Coronary artery (tissue), 2 donors: ENCODE data around the gene SH2D1A.

Source experiments
- DNase-seq: peaks from one replicate; pipeline ENCODE4 v3.0.0-alpha.2; 2017; ENCODE audit warnings: low spot score
- H3K27ac ChIP-seq, 2 donors: fragments of 200-600 bp; sonication (generic); one replicate each; pipeline ENCODE4 v1.5.1; 2016 to 2019
- H3K4me3 ChIP-seq: fragments of 200-600 bp; sonication (generic); 2 replicates; pipeline ENCODE4 v1.5.1; 2016; ENCODE audit warnings: mild to moderate bottlenecking, moderate library complexity
- CTCF ChIP-seq: fragments of 200-600 bp; sonication (generic); IDR thresholded peaks from one replicate; pipeline ENCODE4 v1.5.1; 2019; ENCODE audit warnings: antibody characterized with exemption

The SH2D1A gene

GRCh38 chrX:124421898-124422655, 75.7 kb downstream of the SH2D1A start:
- Histone ChIP-seq H3K27ac (no peak overlapping the region), H3K4me3 (no peak overlapping the region)
- TF ChIP-seq CTCF = no peak
- no peak for DNase-seq
